Thyroid gland (tissue), 4 donors: ENCODE results near the gene CSMD2. TPM values are rescaled to one million over a fixed set of nuclear protein-coding genes. Genes with fewer than 3 reads are reported as not detected.

ENCODE experiments used
- DNase-seq, 2 donors: peaks; one replicate each; pipeline ENCODE4 v3.0.0-alpha.2; 2019
- H3K27ac ChIP-seq, 3 donors: fragments of 200-600 bp; sonication (generic); 1 replicate in 2 of 3; 2 replicates in 1 of 3; pipeline ENCODE4 v1.5.1; 2016 to 2019; ENCODE audit warnings: mild to moderate bottlenecking in 1 of 3, moderate library complexity in 1 of 3
- H3K27me3 ChIP-seq: fragments of 200-600 bp; sonication (generic); one replicate; pipeline ENCODE4 v1.5.1; 2019
- H3K36me3 ChIP-seq, 2 donors: fragments of 200-600 bp; sonication (generic); one replicate each; pipeline ENCODE4 v1.5.1; 2016 to 2019
- H3K4me1 ChIP-seq, 2 donors: fragments of 200-600 bp; sonication (generic); one replicate each; pipeline ENCODE4 v1.5.1; 2017 to 2019
- H3K4me3 ChIP-seq, 3 donors: fragments of 200-600 bp; sonication (generic); replicated peaks in 1 of 3; 1 replicate in 2 of 3; 2 replicates in 1 of 3; pipeline ENCODE4 v1.5.1; 2016; ENCODE audit warnings: mild to moderate bottlenecking in 1 of 3
- H3K9me3 ChIP-seq: fragments of 200-600 bp; sonication (generic); one replicate; pipeline ENCODE4 v1.5.1; 2017
- CTCF ChIP-seq, 6 experiments: fragments of 200-600 bp in 3 of 6; fragments of 450-650 bp in 3 of 6; sonication (generic) in 3 of 6; IDR thresholded peaks; one replicate each; pipeline ENCODE4 v1.5.1; 2016 to 2019; ENCODE audit warnings: antibody characterized with exemption in 6 of 6, mild to moderate bottlenecking in 2 of 6, inconsistent platforms in 1 of 6, moderate library complexity in 1 of 6
- POLR2A ChIP-seq, 2 donors: fragments of 450-650 bp; IDR thresholded peaks; one replicate each; pipeline ENCODE4 v1.6.1; 2017; ENCODE audit warnings: antibody characterized with exemption in 2 of 2, mild to moderate bottlenecking in 2 of 2, moderate library complexity in 1 of 2
- WGBS, 2 donors: methylation state at CpG; one replicate each; pipeline ENCODE4 v1.1.5; 2017; 5-methylcytosine and 5-hydroxymethylcytosine counted together
- intact Hi-C: fragments of 100-400 bp; cut with DNase I; formaldehyde crosslinking; loops from one replicate; pipeline ENCODE4 v1.15.1; 2023
- total RNA-seq, 4 donors: library from RNA; depleted of rRNA; stranded (reverse); fragments of >200 nt; gene quantifications; one replicate each; pipeline ENCODE4 v1.2.3, GENCODE V29; 2016

The CSMD2 gene
- total RNA-seq, 4 donors from 2014 or later, result 0.10 to 0.45 (median 0.13) TPM; not detected in 1

GRCh38 chr1:34143975-34144374 lies 21.1 kb downstream of the CSMD2 start:
- 93% methylated on average over 2 of the region's 2 CpGs for WGBS, 2 donors
- TF ChIP-seq POLR2A (IDR thresholded peaks at IDR 0.05) (no peak), CTCF (IDR thresholded peaks at IDR 0.05) (no peak)
- Histone ChIP-seq H3K4me3 (no peak overlapping the region), H3K27ac (no peak overlapping the region), H3K27me3 (no peaks in the 10 kb centered on the region), H3K9me3 (no peaks in the 10 kb centered on the region), H3K36me3 (no peaks in the 10 kb centered on the region), H3K4me1 (no peaks in the 10 kb centered on the region)
- DNase-seq, result no peak
- intact Hi-C loops, result no loop called here

GRCh38 chr1:34140011-34140676 lies 24.9 kb downstream of the CSMD2 start:
- TF ChIP-seq POLR2A (IDR thresholded peaks at IDR 0.05), result no peak
- Histone ChIP-seq H3K4me1 (no peaks in the 10 kb centered on the region), H3K9me3 (no peaks in the 10 kb centered on the region), H3K27ac (no peak overlapping the region), H3K4me3 (no peak overlapping the region), H3K27me3 (no peaks in the 10 kb centered on the region), H3K36me3 (no peaks in the 10 kb centered on the region)
- DNase-seq, result no peak
- intact Hi-C loops, result no loop called here
- WGBS, 2 donors, result 49 to 53% methylated on average over 7 of the region's 7 CpGs

- 83 to 87% methylated on average over 3 of the region's 3 CpGs for WGBS, 2 donors
- intact Hi-C loops, result no loop called here
- H3K4me1 ChIP-seq, result no peaks in the 10 kb centered on the region
Measured at GRCh38 chr1:34137411-34137810, 27.6 kb downstream of the CSMD2 start.

GRCh38 chr1:34132161-34132420 lies 32.9 kb downstream of the CSMD2 start:
- Histone ChIP-seq H3K4me3 (no peak overlapping the region), H3K4me1 (no peaks in the 10 kb centered on the region), H3K36me3 (no peaks in the 10 kb centered on the region), H3K9me3 (no peaks in the 10 kb centered on the region), H3K27me3 (no peaks in the 10 kb centered on the region), H3K27ac (no peak overlapping the region)
- TF ChIP-seq POLR2A (IDR thresholded peaks at IDR 0.05), result no peak
- no peak for TF ChIP-seq CTCF (IDR thresholded peaks at IDR 0.05)
- DNase-seq, result no peak
- intact Hi-C loops, result no loop called here
- 82 to 85% methylated on average over 4 of the region's 4 CpGs for WGBS, 2 donors

More at GRCh38 chr1:34137411-34137810, 27.6 kb downstream of the CSMD2 start:
- no peak overlapping the region for H3K27ac ChIP-seq
- no peak overlapping the region for H3K4me3 ChIP-seq
- no peaks in the 10 kb centered on the region for H3K36me3 ChIP-seq
- no peaks in the 10 kb centered on the region for H3K27me3 ChIP-seq
- H3K9me3 ChIP-seq, result no peaks in the 10 kb centered on the region
- DNase-seq, result no peak
- TF ChIP-seq CTCF (IDR thresholded peaks at IDR 0.05) (no peak), POLR2A (IDR thresholded peaks at IDR 0.05) (no peak)

GRCh38 chr1:34131396-34132160 lies 33.5 kb downstream of the CSMD2 start:
- WGBS, 2 donors, result 93 to 95% methylated on average over 3 of the region's 3 CpGs
- H3K27ac ChIP-seq, result no peak overlapping the region
- no peaks in the 10 kb centered on the region for H3K9me3 ChIP-seq
- no peak for DNase-seq
- H3K27me3 ChIP-seq, result no peaks in the 10 kb centered on the region
- H3K4me1 ChIP-seq, result no peaks in the 10 kb centered on the region
- intact Hi-C loops, result no loop called here
- TF ChIP-seq POLR2A (IDR thresholded peaks at IDR 0.05), result no peak
- TF ChIP-seq CTCF (IDR thresholded peaks at IDR 0.05), result no peak
- no peak overlapping the region for H3K4me3 ChIP-seq
- no peaks in the 10 kb centered on the region for H3K36me3 ChIP-seq
